ENCODE results near the gene HLA-DOA.
A peak's percentile ranks its signal among the peaks of the same experiment; 100 is the strongest.

Gene HLA-DOA

GRCh38 chr6:33008944-33009861 lies at the start of gene HLA-DOA:
TSS of gene HLA-DOA (minus strand) at chr6:33009591.
- DNase-seq (ENCODE audit: low spot score), result peak; percentile 33

GRCh38 chr6:33057222-33058150 lies 48.1 kb upstream of the HLA-DOA start:
- no peak for DNase-seq (ENCODE audit: low spot score)

DNA sequence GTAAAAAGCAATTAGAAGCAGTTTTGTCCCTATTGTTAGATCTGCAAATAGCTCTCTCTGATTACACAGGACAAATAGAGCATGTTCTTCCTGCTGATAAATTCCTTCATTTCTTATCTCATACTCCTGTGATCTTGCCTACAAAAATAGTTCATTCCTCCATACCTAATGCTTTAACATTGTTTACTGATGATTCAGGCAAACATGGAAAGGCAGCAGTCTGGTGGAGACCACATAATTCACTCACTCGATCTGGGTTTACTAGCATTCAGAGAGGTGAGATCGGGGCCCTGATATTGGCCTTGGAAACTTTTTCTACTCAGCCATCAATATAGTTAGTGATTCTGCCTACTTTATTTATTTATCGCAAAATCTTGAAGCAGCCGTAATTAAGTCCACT lies 43.8 kb upstream of the HLA-DOA start:
- no peak for DNase-seq (ENCODE audit: low spot score)

DNA sequence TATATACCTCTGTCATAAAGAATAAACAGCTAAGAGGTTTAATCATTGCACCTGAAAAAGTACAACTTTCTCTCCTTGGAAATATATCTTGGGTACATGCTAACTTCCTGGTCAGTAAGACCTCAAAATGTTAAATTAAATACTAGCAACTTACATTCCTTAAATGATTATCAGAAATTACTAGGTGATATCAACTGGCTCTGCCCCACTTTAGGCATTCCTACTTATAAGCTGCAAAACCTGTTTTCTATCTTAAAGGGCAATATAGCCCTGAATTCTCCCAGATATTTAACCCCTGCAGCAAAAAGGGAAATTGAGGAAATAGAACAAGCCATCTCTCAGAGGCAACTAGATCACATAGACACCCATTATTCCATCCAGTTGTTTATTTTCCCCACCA lies 43.2 kb upstream of the HLA-DOA start:
- DNase-seq (ENCODE audit: low spot score), result no peak

DNA sequence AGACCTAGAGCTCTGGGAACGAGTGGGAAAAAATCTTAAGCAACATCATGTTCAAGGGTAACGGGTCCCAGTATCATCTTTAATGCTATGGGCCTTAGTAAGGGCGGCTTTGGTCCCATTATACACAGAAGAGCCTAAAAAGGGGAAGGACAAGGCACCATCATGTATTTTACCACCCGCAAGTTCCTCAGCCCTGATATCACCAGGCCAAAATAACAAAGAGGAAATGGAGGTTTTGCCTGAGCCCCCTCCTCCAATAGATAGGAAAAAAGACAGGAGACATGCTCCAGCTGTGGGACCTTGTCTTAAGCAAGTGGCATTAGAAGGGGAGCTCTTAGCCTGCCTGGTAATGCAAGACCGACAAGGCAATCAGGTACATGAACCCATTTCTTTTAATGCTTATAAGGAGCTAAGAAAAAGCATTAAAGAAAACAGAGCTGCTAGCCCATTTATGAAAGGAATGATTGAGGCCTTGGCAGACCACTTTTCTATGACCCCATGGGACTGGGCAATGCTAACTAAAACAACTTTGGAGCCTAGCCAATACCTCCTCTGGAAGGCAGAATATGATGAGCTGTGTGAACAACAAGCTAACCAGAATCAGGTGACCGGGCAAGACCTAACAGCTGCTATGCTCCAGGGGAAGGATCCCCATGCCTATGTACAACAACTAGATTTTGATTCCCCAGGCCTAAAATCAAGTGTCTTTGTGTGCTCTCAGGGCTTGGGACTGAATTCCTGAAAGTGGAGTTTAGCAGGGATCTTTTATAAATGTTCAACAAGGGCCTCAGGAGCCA lies 40.8 kb upstream of the HLA-DOA start:
- DNase-seq (ENCODE audit: low spot score), result no peak

- no peak for DNase-seq (ENCODE audit: low spot score)
These were observed 40.1 kb upstream of the HLA-DOA start for GRCh38 chr6:33049323-33050013.

DNA sequence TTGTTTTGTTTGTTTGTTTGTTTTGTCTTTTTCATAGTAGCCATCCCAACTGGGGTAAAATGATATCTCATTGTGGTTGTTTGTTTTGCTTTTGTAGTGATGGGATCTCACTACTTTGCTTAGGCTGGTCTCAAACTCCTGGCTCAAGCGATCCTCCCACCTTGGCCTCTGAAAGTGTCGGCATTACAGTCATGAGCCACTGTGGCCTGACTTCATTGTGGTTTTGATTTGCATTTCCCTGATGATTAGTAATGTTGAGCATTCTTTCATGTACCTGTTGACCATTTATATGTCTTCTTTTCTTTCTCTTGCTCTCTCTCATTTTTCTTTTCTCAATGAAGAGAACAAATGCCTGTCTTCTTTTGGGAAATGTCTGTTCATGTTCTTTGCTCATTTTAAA lies 30.8 kb upstream of the HLA-DOA start:
- no peak for DNase-seq (ENCODE audit: low spot score)

GRCh38 chr6:33036535-33036934 lies 27.1 kb upstream of the HLA-DOA start:
- DNase-seq (ENCODE audit: low spot score), result no peak

GRCh38 chr6:33034554-33034953 lies 25.2 kb upstream of the HLA-DOA start:
- no peak for DNase-seq (ENCODE audit: low spot score)

- no peak for DNase-seq (ENCODE audit: low spot score)
These were observed 20.9 kb upstream of the HLA-DOA start for GRCh38 chr6:33030245-33030644.

DNA sequence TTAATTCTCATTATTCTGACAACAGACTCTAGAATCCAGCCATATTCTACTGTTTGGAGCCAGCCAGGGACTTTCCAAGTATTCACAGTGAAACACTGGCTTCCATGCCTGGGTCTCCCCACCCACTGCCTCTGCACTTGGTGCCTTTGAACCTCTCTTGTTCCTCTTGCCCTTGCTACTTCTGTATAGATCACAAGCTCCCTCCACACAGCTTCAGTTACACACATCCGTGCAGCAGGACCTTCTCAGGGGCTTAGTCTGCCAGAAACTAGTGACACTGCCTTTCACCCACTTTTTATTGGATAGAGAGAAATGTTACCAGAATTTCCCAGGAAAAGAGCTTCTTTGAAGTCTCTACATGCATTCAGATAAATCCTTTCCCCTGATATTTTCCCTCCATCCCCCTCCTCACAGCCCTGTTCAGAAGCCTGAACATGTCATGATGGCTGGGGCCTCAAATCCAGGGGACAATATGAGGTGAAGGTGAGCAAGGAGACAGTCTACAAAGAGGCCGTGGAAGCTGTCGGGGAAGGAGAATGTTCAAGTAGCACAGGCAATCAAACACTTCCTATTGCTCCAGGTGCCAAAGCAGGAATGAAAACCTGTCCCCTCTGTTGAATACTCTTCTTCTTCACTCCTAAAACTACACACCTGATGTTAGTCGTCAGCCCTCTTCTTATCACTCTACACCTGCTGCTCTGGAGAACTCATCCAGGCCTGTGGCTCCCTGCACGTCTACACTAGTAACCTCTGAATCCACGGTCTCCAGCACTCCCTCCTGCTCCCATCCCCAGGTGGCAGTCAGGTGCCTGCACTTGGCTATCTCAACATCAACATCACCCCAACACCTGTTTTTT lies 20.2 kb upstream of the HLA-DOA start:
- DNase-seq (ENCODE audit: low spot score), result peak; percentile 65

DNA sequence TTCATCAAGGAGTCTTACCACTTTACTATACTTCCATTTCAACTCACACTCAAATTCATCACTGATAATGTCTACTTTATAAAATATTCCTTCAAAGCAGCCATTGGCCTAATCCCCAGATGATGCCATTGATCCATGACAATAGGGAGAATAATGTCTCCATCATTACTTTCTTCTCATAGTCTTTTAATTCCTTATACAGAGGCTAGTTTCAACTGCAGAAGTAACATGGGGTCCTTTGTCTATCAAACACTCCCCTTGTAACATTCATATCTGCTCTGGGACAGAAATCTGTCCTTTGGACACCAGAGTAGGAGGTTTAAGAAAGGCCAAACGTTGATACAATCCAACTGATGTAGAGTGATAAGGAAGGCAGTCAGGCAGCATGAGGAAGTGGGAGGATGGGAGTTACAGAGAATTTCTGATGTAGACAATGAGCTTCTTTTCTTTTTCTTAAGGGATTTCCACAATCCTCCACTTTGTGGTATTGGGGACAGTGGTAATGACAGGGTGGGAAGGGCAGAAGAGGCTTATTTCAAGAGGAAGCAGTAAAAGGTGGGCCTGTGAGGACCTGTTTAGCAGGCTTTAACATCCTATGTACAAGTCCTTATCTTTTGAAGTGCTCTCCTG lies 18.9 kb upstream of the HLA-DOA start:
- no peak for DNase-seq (ENCODE audit: low spot score)

- no peak for DNase-seq (ENCODE audit: low spot score)
These were observed 15.1 kb upstream of the HLA-DOA start for GRCh38 chr6:33024521-33024920.

DNA sequence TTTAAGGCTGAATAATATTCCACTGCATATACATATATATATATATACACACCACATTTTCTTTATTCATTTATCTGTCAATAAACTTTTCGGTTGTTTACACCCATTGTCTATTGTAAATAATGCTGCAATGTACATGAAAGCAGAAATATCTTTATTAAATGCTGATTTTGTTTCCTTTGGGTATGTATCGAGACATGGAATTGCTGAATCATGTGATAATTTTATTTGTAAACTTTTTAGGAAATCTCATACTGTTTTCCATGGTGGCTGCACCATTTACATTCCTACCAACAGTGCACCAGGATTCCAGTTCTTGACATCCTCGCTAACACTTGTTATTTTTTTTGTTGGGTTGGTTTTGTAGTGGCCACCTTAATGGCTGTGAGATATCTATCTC lies 14.1 kb upstream of the HLA-DOA start:
- no peak for DNase-seq (ENCODE audit: low spot score)

DNA sequence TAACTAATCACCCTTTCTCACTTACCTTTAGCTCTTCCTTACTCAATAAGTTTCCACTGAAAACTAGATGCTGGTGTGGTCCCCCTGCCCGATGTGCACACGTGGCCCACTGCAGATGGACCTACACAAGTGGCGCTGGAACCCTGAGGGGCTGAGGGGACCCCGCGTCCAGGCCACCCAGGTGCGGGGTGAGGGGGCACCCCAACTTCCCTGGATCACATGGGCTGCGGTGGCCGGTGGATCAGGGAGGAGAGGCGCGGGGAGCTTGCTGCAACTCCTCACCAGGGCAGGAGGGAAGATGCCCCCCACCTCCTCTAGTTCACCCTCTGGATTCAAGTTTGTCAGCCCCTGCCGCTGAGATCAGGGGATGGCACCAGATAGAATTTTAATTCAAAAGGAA lies 12.5 kb upstream of the HLA-DOA start:
- no peak for DNase-seq (ENCODE audit: low spot score)

DNA sequence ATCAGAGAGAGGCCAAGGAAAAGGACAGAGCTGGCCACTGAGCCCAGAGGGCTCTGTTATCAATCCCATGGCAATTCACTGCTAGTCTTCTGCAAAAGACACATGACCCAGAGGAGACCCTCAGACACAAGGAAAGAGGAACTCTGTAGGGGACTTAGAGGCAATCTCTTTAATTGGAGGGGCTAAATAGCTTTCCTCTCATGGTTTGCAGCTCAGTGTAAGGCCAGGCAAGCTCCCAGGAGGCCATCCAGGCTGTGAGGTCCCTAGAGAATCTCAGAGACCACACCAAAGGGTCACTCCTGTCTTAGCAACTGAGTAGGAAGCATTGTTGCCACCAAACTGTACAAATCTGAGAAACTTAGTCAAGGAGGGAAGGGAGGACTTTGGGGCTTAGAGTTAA lies 10.0 kb upstream of the HLA-DOA start:
- DNase-seq (ENCODE audit: low spot score), result no peak

DNA sequence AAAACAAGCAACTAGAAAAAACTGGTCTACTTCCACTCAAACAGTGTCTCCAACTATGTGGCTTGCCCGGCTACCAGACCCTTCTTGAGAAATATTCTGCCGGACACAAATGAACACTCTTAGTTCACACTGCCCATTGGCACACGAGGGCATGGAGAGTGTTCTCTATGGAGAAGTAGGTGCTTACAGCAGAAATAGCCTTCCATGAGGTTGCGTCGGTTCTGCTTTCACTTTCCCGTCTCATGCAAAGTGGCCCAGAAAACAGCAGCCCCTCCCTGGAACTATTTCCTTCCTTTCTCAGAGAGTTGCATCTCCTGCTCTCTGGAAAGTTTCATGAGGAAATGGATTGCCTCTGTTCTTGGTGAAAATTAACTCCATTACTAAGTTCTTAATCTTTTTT lies 9.5 kb upstream of the HLA-DOA start:
- peak; percentile 75 for DNase-seq (ENCODE audit: low spot score)

DNA sequence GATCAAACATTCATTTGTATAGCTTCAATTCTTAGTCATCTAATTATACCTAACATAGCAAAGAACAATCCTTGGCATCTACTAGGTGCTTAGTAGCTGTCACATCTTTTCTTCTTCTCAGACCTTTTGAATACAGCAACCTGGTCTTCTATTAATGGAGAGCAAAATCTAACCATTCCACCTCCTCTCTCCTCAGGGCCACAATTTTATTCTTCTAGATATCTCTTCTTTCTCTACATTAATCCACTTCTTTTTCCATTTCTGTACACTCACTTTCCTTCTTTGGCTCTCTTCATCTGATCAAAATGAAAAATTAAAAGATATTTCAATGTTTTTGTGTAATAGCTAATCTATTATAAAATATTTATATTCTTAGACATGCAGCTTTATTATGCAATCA lies 9.0 kb upstream of the HLA-DOA start:
- DNase-seq (ENCODE audit: low spot score), result no peak

DNA sequence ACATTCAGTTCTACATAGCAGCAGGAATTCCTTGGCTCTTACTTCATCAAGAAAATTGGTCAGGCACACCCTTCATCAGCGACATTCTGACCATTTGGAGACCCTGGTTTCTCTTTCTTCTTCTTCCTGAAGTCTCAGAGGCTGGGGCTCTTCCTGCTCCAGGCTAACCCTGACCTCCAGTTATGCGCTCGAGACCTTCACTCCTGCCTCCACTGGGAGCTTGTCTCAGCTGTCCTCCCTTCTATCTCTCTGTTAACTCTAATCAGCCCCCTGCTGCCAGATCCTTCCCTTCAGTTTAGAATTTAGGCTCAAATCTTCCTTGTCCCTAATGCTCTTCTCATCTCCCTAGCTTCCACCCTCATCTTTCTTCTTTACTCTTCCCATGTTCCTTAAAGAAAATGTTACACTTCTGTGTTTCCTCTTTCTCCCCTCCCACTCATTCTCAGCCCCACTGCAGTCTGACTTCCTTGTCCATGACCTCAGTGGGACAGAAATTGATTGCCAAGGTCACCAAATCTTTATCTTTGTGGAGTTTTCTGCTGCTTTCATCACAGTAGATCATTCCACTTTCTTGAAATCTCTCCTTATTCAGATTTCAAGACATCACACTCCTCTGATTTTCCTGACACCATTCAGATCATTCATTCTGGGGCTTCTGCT lies 8.4 kb upstream of the HLA-DOA start:
- no peak for DNase-seq (ENCODE audit: low spot score)
